Heart right ventricle (tissue), 16 donors: ENCODE measurements around the gene HSD17B3. TPM values are rescaled to one million over a fixed set of nuclear protein-coding genes. Genes with fewer than 3 reads are reported as not detected.

ENCODE experiments used
- ATAC-seq, 8 donors: fragments of 200-7000 bp; cut with Tn5 transposase; one replicate each; pipeline ENCODE4 v1.9.1; 2020; ENCODE audit warnings: mild to moderate bottlenecking in 8 of 8, moderate library complexity in 8 of 8, moderate number of reproducible peaks in 1 of 8
- DNase-seq, 2 donors: peaks; one replicate each; pipeline ENCODE4 v3.0.0-alpha.2; 2020
- H3K27ac ChIP-seq, 10 donors: fragments of 200-600 bp; sonication (generic) in 2 of 10; one replicate each; pipeline versions ENCODE4 v1.5.0 to v1.8.0; 2020 to 2022; ENCODE audit warnings: mild to moderate bottlenecking in 3 of 10
- H3K27me3 ChIP-seq, 7 donors: fragments of 200-600 bp; one replicate each; pipeline ENCODE4 v1.8.0; 2021 to 2022; ENCODE audit warnings: mild to moderate bottlenecking in 2 of 7
- H3K36me3 ChIP-seq, 9 donors: fragments of 200-600 bp; sonication (generic) in 1 of 9; one replicate each; pipeline versions ENCODE4 v1.5.0 to v1.8.0; 2020 to 2022; ENCODE audit warnings: mild to moderate bottlenecking in 2 of 9
- H3K4me1 ChIP-seq, 9 donors: fragments of 200-600 bp; sonication (generic) in 1 of 9; one replicate each; pipeline versions ENCODE4 v1.5.0 to v1.8.0; 2020 to 2022; ENCODE audit warnings: mild to moderate bottlenecking in 4 of 9
- H3K4me3 ChIP-seq, 10 donors: fragments of 200-600 bp; sonication (generic) in 2 of 10; one replicate each; pipeline versions ENCODE4 v1.5.0 to v1.8.0; 2020 to 2022; ENCODE audit warnings: mild to moderate bottlenecking in 7 of 10, moderate library complexity in 2 of 10
- H3K9me3 ChIP-seq, 11 donors: fragments of 200-600 bp in 10 of 11; sonication (generic) in 2 of 11; one replicate each; pipeline versions ENCODE4 v1.5.0 to v1.8.0; 2013 to 2022; ENCODE audit warnings: mild to moderate bottlenecking in 2 of 11, control low read depth in 1 of 11, moderate library complexity in 1 of 11
- WGBS, 2 donors: extraction: QIAGEN DNeasy Blood & Tissue Kit; methylation state at CpG; one replicate each; pipeline ENCODE4 v1.1.7; 2013; ENCODE audit warnings: inconsistent platforms in 1 of 2; 5-methylcytosine and 5-hydroxymethylcytosine counted together
- intact Hi-C, 10 donors: fragments of 100-400 bp; cut with DNase I; formaldehyde crosslinking; loops; one replicate each; pipeline versions ENCODE4 v1.11.1 to v1.14.2; 2022
- long read RNA-seq, 3 donors: library from polyadenylated mRNA; unstranded; transcript quantifications; one replicate each; pipeline ENCODE4 v2.0.0, GENCODE V29; 2020 to 2021
- polyA plus RNA-seq, 2 donors: library from polyadenylated mRNA; stranded (reverse); fragments of 200-250 nt; gene quantifications; one replicate each; pipeline ENCODE4 v1.2.3, GENCODE V29; 2013
- total RNA-seq, 10 donors: library from RNA; stranded (reverse); fragmentation: NEBNext Ultra II Directional in 3 of 10; extraction: Animal tissue kit (Norgen Biotek cat#: 25700) in 3 of 10; gene quantifications; one replicate each; pipeline versions ENCODE4 v1.2.1 to v1.2.4, GENCODE V29; 2021 to 2023
- TF ChIP-seq, protein P1 (sequence below), 9 donors: fragments of 200-600 bp; sonication (generic) in 2 of 9; IDR thresholded peaks; one replicate each; pipeline versions ENCODE4 v1.5.0 to v1.8.0; 2021 to 2022; ENCODE audit warnings: antibody characterized with exemption in 9 of 9, mild to moderate bottlenecking in 5 of 9, moderate library complexity in 1 of 9
- donor health status: Arrhythmogenic right ventricular cardiomyopathy.
- donor health status: ischemic (EF 13 %, LVEDD 7.1; RV severe dilation, severe dysfunction).
- donor health status: healthy with polysubstance abuse.
- donor health status: DM: no; HTN: yes; CAD: no.
- donor health status: DM: no; HTN: no; CAD: no.
- donor health status: ischemic (EF 25% LVEDD 6.9; RV normal size, moderate dysfunction).
- donor health status: ischemic (EF 25% LVEDD 5.7; RV mildly dilated, moderate dysfunction).
- donor health status: healthy.
- donor health status: DM: yes; HTN: yes; CAD: no.
- donor health status: Ischemic cardiomyopathy.
- donor health status: ischemic (EF 35%, LVEDD 5.7; RV mildly dilated, moderate dysfunction).
- donor health status: nonischemic (EF 11% LVEDD 7.7; RV severe dilation, severe dysfunction).
- donor health status: DM: yes; HTN: yes; CAD: no.
- donor health status: PGD.
- donor health status: ischemic (EF 29% LVEDD 5.4; RV normal size, mild dysfunction).
- donor health status: nonischemic (EF 23%, LVEDD 6.1; RV moderate dilation, normal function).

The HSD17B3 gene
- total RNA-seq (1 to 10 TPM in 6 of 10 donors, under 1 TPM in 4; 0.66 to 2.5 (median 1.2) TPM), polyA plus RNA-seq (10 to 100 TPM in 1 of 2 donors, 1 to 10 TPM in 1; 1.0 to 12.2 TPM)
- long read RNA-seq, donor 1, result 0 reads
- long read RNA-seq, donor 2, result 0 reads
- long read RNA-seq, donor 3, result 0 reads

DNA sequence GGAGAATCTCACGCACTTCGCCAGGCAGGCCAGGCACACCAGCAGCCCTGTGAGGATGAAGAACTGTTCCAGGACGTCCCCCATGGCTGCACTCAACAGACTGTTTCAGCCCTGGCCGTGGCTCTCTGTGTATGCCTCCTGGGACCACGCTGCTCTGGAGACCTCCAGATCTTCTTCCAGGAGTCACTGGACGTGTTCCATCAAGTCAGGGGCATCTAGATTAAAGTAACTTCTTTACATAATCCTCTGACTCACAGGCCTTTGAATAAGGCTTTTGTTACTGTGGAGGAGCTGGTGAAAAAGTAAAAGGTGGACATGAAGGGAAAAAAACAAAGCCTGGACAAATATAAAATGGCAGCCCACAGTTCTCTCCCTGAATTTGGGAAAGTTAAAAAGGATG is at the start of gene HSD17B3:
Gene HSD17B3 (minus strand): TSS at position 156 of the 400 bp plus-strand sequence. CDS start 72 bp downstream, at position 84.
- Histone ChIP-seq H3K27me3 (no peaks in the 10 kb centered on the region), H3K27ac (no peak within 1 kb of the TSS), H3K4me1 (no peaks in the 10 kb centered on the region), H3K9me3 (peaks cover 0 to 4% (median 0%) of the 10 kb centered on the region in 11 donors), H3K36me3 (no peaks in the 10 kb centered on the region), H3K4me3 (no peak within 1 kb of the TSS)
- TF ChIP-seq, protein P1, sequence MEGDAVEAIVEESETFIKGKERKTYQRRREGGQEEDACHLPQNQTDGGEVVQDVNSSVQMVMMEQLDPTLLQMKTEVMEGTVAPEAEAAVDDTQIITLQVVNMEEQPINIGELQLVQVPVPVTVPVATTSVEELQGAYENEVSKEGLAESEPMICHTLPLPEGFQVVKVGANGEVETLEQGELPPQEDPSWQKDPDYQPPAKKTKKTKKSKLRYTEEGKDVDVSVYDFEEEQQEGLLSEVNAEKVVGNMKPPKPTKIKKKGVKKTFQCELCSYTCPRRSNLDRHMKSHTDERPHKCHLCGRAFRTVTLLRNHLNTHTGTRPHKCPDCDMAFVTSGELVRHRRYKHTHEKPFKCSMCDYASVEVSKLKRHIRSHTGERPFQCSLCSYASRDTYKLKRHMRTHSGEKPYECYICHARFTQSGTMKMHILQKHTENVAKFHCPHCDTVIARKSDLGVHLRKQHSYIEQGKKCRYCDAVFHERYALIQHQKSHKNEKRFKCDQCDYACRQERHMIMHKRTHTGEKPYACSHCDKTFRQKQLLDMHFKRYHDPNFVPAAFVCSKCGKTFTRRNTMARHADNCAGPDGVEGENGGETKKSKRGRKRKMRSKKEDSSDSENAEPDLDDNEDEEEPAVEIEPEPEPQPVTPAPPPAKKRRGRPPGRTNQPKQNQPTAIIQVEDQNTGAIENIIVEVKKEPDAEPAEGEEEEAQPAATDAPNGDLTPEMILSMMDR (IDR thresholded peaks at IDR 0.05), result no peak
- ATAC-seq (no peak), DNase-seq (no peak)
- WGBS, 2 donors, result 76 to 79% methylated on average over 6 of the region's 6 CpGs
- intact Hi-C loops, result no loop called here

DNA sequence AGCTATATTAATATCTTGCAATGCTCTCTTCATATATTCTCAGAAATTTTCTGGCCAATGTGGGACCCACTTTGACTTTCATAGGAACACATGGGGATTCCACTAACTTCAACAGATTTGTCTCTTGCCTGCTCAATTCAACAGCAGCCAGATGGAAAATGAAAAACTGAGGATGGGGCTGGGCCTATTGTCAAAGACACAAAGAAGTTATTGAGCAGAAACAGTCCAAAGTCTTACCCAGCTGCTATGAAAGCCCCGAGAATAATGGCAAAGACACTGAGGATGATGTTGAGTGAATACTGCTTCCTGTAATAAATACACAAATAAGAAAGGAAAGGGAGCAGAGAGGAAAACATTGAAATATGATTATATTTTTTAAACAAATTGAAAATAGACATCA is 48.9 kb upstream of the HSD17B3 start:
- 84 to 89% methylated on average over 1 of the region's 1 CpG for WGBS, 2 donors
- ATAC-seq (no peak), DNase-seq (no peak)
- Histone ChIP-seq H3K4me3 (no peak overlapping the region), H3K27ac (no peak overlapping the region), H3K4me1 (no peaks in the 10 kb centered on the region), H3K9me3 (peaks cover 0 to 7% (median 0%) of the 10 kb centered on the region in 11 donors), H3K36me3 (peaks cover 0 to 74% (median 21%) of the 10 kb centered on the region in 9 donors), H3K27me3 (no peaks in the 10 kb centered on the region)
- intact Hi-C loops, result no loop called here
- TF ChIP-seq, protein P1 (IDR thresholded peaks at IDR 0.05), result no peak

DNA sequence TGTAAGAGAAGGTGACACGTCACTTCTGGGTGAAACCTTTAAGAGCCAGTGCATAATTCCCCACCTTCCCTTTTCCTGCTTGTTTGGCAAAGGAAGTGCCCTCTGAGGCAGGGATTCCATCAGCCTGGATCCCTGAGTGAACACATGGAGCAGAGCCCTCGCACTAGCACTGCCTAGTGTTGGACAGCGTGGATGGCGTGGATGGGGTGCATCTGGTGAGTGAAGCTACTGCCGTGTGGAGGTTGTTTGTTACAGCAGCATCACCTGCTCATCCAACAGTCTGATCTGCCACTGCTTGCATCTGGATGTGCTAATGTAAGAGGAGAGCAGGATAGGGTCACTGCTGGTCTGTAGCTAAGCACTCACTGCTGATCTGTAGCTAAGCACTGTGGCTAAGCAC is 46.3 kb upstream of the HSD17B3 start:
- intact Hi-C loops, result no loop called here
- ATAC-seq (no peak), DNase-seq (no peak)
- peaks cover 0 to 7% (median 0%) of the 10 kb centered on the region in 11 donors for H3K9me3 ChIP-seq
- peaks cover 0 to 50% (median 17%) of the 10 kb centered on the region in 9 donors for H3K36me3 ChIP-seq
- H3K4me1 ChIP-seq, result peaks cover 3 to 17% (median 14%) of the 10 kb centered on the region in 9 donors
- TF ChIP-seq, protein P1 (IDR thresholded peaks at IDR 0.05), result no peak
- 96 to 97% methylated on average over 5 of the region's 5 CpGs for WGBS, 2 donors
- H3K27ac ChIP-seq, result no peak overlapping the region
- no peaks in the 10 kb centered on the region for H3K27me3 ChIP-seq
- no peak overlapping the region for H3K4me3 ChIP-seq

DNA sequence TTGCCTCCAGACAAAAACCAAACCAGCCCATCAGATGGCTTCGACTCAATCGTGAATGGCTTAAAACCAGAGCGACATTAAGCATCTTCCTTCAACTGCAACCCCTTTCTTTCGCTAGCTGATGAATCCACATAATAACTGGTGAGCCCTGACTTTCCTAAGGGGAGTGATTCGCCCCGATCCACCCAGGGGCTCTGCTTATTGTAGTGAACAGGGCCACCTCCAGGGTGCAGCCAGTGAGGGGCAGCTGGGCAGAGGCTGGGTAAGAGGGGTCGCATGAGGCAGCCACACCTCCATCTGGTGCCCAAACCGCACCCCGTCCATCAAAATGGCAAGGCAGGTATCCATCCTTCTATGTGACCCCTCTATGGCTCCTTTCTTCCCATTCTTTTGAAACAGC is 43.6 kb upstream of the HSD17B3 start:
- peak in 1 of 8 donors; percentile 28 for ATAC-seq
- Histone ChIP-seq H3K9me3 (peaks cover 0 to 7% (median 0%) of the 10 kb centered on the region in 11 donors), H3K36me3 (peaks cover 0 to 39% (median 13%) of the 10 kb centered on the region in 9 donors), H3K4me1 (peaks cover 3 to 27% (median 17%) of the 10 kb centered on the region in 9 donors), H3K27me3 (no peaks in the 10 kb centered on the region), H3K27ac (peak overlapping the region in 4 of 10 donors; percentile 44 to 69 (median 59)), H3K4me3 (no peak overlapping the region)
- DNase-seq, result no peak
- TF ChIP-seq, protein P1 (IDR thresholded peaks at IDR 0.05), result no peak
- WGBS, 2 donors, result 88 to 96% methylated on average over 9 of the region's 9 CpGs
- intact Hi-C loops, result loop anchor here in 1 of 10 donors (1.0 kb wide), 1 partner anchor 24 kb away; no protein-coding TSS in a partner anchor
